GM19351 (cell line): ENCODE results near the gene FOLR1.

ENCODE experiments used
- ATAC-seq: cut with Tn5 transposase; IDR thresholded peaks from one replicate; pipeline ENCODE4 v1.9.1; 2021; ENCODE audit warnings: mild to moderate bottlenecking, moderate library complexity; ENCODE audit not compliant: unreplicated experiment

Gene FOLR1

DNA sequence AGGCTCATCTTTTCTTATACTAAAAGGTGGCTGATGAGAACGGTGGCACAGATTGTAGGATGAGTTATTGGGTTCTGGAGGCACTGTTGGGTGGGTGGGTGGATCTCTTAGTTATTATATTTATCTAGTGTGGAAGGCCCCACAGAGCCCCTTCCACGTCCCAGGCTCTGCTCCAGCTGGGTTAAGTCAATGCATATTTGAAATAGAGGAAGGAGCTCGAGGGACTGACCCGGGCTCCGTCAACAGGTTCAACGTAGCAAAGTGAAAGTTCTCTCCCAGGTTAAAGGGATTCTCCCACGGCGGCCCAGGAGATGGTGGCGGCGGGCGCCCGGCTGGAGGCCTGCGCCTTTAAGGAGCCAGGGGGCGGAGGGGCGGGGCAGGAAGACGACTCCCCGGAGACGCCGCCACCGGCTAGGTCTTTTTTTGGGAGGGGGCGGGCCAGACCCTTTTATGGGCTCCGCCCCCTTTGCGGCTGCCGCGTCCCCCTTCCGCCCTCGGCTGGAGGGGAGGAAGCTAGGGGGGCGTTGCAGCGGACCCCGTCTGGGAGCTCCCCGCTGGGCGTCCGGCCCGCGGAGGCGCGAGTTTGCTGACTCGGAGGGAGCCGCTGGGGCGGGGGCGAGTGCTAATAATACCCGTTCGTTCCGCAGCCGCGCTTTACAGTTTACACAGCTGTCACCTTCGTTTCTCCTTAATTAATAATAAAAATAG is 31.1 kb downstream of the FOLR1 start:
- peak; percentile 64 for ATAC-seq

DNA sequence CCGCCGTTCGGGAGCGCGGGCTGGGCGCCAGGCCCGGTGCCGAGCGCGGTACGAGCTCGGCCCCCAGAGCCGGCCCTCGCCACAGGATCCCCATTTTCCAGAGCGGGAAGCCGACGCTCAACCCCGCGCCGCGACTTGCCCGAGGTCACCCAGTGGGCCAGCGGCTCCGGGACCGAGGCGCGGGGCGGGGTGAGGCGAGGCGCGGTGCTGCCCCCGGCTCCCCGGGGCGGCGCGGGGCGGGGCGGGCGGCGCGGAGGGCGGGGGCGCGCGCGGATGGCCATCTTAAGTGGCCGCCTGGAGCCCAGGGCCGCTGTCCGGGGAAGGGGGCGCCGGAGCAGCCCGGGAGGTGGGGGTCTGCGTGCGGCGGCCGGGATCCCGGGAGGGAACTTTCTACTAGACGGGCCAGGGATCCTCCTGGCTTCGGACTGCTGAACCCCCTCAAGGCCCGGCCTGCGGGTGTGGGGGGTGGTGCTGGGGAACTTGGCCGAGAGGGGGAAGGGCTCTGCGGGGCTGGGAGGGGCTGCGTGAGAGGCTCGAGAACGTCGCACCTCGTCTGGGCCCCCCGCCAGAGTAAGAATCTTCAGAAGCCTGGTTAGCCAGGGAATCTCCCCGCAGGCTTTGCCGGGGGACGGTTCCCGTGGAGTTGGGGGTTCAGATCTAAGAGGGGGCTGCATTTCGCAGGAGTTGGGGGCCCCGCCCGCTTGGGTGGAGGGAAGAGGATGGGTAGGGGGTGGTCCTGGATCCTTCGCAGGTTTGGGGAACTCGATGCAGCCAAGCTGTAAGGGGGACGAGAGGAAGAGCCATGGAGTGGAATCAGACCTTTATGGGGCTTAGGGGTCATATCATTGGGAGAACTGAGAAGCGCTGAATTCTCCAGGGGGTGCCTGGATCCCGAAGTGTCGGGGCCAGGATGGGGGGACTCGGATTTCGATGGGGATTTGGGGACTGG is 31.9 kb downstream of the FOLR1 start:
- peak; percentile 42 for ATAC-seq

DNA sequence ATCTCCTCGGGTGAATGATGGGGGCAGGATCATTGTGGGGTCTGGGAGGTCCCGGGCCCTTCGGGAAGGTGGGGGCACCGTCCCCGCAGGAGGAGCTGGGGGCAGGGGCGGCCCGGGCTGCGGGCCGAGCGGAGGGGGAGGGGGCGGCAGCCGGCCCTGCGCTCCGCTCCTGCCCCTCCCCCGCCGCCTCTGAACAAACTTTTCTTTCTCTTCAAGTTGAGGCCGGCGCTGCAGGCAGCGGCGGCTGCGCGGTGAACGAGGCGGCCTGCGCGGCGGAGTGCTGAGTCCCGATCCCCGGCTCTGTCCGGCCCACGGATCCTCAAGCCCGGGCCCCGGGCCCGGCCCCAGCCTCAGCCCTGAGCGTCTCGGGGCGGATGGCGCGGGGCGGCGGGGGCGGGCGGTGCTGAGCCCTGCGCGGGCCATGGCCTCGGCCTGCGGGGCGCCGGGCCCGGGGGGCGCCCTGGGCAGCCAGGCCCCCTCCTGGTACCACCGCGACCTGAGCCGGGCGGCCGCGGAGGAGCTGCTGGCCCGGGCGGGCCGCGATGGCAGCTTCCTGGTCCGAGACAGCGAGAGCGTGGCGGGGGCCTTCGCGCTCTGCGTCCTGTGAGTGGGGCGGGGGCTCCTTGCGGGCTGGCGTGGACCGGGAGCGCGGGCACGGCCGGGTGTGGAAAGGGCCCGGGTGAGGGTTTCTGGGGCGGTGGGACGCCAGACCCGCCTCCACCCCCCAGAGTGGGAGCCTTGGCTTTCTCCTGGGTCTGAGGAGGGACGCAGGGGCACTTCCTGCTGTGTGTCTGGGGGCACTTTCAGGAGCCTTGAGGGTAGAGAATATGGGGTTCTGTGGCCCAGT is 32.8 kb downstream of the FOLR1 start, which contains the start of gene INPPL1:
TSS of gene INPPL1 (plus strand) at position 204 of the 847 bp plus-strand sequence. CDS start at position 422, 218 bp downstream.
- ATAC-seq: no peak

DNA sequence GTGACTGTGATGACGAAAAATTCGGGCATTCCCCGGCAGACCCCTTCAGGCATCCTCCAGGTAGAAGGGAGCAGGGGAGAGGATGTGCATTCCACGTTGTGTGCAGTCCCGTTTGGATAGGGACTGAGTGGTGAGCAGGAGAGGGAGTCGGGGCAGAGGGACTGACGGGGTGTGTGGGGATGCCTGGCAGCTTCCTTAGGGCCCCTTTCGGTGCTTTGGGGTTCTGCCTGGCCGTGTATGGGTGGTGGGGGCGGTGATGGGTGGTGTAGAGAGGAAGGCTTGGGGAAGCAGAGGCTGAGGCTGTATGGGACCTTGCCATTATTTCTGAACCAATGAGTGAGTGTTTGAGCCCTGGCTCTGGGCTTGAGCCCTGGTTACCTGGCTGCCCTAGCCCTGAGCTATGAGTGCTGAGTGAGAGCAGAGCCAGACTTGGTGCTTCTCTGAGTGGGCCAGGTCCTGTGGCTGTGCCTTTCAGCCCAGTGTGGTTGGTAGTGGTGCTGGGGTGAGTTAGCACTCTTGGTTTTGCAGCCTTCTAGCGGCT is 33.5 kb downstream of the FOLR1 start:
- ATAC-seq: no peak

DNA sequence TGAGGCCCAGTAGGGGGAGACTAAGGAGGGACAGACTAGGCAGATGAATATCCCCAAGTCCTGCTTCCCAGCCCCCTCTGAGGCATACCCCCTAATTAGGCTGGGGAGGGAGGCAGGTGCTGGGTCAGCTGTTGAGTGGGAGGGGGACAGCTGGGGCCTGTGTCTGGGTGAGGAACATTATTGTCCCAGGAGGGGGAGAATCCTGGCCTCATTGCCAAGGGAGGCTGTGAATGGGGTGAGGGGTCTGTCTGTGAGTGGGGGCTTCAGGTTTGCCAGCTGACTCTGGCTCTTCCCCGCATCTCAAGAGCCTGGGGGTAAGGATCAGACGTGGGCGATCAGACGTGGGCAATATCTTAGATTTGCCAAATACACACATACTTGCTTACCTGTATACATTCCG is 34.8 kb downstream of the FOLR1 start:
- no peak for ATAC-seq

DNA sequence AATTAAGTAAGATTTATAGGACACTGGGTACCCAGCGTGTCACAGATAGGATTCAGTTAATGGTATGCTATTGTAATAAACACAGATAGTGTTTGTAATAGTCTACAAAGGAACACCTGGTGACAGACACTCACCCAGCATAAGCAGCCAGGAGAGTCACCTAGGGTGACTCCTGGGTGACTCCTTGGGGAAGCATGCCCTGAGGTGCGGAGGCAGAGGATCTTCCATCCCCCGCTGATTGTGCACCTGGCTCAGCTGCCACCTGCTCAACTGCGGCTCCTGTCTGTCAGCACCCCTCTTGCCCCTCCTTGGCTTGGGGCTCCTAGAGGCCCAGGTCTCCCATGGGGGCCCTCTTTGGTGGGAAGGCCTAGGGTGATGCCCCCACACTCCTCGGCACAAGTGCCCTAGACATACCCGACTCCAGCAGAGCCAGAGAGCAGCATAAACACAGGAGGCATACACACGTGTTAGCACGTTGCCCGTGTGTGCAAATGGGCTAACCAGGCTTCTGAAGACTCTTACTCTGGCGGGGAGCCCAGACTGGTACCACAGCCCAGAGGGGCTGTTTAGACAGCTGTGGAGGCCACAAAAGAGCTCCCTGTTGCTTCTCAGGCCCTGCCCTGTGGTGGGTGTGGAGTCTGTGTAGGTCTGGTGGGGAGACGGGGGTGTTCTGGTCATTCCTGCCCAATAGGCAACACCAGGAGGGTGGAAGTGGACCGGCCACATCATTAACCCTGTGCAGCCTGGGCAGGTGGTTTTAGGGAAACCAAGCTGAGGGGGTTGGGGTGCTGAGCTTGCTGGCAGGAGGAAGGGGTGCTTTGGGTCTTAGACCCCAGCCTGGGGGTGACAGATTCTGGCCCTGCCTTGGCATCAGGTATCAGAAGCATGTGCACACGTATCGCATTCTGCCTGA is 35.6 kb downstream of the FOLR1 start:
- ATAC-seq: no peak

DNA sequence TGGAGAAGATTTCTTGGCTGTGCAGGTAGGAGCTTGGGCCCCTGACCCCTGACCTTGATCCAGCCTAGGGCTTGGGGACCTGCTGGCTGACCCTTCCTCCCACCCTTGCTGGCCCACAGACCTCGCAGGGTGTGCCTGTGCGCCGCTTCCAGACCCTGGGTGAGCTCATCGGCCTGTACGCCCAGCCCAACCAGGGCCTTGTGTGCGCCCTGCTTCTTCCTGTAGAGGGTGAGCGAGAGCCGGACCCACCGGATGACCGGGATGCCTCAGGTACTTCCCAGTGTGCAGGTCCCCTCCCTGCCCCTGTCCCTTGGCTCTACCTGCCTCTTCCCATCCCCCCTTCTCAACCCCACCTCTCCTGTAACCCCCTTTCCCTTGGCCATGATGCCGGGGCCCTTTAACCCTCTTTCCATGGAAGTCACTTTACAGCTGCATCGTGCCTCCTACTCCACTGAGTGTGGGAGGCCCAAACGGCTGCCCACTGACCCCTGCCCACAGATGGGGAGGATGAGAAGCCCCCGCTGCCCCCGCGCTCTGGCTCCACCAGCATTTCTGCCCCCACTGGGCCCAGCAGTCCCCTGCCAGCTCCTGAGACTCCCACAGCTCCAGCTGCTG is 36.4 kb downstream of the FOLR1 start:
- ATAC-seq: no peak

DNA sequence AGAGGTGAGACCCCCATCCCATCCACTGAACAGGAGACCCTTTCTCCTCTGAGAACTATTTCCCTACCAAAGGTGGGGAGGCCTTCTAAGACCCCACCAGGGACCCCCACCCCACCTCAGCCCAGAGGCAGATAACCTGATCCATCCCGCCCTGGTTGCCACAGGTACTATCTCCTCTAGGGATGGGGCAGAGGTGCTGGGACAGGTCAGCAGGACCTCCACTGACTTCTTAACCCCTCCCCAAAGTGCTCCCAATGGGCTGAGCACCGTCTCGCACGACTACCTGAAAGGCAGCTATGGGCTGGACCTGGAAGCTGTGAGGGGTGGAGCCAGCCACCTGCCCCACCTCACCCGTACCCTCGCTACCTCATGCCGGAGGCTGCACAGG is 36.9 kb downstream of the FOLR1 start:
- ATAC-seq: no peak

DNA sequence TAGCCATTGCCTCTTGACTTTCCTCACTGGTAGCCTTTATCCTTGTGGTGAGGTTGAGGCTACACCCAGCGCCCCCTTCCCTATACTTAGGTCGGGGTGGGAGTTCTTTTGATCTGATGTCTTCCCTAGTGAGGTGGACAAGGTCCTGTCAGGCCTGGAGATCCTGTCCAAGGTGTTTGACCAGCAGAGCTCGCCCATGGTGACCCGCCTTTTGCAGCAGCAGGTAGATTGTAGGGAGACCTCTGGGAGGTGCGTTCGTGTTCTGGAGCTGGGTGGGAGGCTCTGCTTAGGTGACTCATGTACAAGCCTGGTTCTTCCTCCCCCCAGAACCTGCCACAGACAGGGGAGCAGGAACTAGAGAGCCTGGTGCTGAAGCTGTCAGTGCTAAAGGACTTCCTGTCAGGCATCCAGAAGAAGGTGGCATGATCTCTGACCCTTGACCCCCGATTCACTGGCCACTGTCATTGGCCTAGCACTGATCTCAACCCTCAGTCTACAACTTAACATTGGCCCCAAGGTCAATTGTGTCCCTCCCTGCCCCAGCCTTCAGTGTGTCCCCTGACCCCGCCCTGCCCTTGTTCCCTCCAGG is 37.5 kb downstream of the FOLR1 start:
- no peak for ATAC-seq

DNA sequence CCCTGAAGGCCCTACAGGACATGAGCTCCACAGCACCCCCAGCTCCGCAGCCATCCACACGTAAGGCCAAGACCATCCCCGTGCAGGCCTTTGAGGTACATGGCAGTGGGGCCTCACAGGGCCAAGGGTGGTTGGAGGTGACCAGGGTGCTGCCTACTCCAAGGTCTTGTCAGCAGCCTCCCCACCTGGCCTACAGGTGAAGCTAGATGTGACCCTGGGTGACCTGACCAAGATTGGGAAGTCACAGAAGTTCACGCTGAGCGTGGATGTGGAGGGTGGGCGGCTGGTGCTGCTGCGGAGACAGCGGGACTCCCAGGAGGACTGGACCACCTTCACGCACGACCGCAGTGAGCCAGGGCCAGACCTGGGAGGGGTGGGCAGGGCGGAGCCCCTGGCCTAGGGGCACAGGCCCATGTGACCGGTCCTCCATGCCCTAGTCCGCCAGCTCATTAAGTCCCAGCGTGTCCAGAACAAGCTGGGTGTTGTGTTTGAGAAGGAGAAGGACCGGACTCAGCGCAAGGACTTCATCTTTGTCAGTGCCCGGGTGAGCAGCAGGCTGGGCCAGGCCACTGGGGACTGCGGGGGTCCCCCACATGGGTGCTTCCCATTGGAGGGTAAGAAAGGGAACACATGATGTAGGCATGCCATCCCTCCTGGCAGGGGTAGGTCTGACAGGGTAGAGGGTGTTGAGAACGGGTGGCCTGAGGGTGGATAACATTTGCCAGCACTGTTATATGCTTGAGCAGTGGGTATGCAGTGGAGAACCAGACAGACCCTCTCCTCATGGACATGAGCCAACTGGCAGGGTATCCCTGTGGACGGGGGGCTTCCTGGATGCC is 38.2 kb downstream of the FOLR1 start:
- ATAC-seq: no peak

DNA sequence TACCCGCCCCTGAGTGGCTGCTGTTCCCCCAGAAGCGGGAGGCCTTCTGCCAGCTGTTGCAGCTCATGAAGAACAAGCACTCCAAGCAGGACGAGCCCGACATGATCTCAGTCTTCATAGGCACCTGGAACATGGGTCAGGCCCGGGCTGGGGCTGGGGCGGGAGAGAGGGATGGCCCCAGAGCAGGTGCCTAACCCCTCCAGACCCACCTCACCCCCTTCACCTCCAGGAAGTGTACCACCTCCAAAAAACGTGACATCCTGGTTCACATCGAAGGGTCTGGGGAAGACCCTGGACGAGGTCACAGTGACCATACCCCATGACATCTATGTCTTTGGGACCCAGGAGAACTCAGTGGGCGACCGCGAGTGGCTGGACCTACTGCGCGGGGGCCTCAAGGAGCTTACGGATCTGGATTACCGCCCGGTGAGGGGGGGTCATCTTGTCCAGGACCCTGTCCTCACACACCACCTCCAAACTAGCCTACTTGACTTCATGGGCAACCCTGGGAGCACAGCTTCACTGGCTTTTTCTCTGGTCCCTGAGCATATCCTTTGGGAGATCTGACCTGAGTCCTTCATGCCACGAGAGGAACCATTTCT is 38.9 kb downstream of the FOLR1 start:
- ATAC-seq: no peak

DNA sequence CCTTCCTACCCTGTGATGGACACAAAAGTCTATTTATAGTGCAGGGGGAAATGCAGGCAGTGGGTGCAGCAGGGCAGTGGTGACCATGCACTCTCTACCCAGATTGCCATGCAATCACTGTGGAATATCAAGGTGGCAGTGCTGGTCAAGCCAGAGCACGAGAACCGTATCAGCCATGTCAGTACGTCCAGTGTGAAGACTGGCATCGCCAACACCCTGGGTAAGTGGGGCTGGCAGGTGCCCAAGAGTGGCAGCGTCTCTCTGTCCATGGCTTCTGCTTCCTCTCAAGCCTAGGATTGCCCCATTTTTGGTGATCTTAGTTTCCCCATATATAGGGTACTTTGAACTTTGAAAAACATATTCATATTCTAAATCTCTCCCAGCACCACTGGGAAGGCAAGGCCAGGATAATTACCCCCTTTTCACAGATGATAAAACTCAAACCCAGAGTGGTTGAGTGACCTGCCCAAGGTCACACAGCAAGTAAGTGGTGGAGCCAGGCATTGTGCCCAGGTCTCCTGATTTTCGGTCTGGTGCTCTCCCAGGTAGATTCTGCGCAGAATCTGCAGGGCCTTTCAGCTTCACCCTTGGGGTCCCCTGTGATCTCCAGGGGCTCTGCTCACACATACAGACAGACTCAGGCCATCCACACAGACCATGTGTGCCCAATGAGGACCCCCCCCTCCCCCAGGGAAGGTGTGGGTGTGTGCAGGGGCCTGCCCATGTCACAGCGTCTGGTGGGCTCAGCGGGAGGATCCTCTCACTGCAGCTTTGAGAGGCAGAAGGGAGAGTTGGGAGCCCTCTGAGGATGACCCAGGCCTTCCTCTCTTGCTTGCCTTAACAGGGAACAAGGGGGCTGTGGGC is 39.7 kb downstream of the FOLR1 start:
- no peak for ATAC-seq

DNA sequence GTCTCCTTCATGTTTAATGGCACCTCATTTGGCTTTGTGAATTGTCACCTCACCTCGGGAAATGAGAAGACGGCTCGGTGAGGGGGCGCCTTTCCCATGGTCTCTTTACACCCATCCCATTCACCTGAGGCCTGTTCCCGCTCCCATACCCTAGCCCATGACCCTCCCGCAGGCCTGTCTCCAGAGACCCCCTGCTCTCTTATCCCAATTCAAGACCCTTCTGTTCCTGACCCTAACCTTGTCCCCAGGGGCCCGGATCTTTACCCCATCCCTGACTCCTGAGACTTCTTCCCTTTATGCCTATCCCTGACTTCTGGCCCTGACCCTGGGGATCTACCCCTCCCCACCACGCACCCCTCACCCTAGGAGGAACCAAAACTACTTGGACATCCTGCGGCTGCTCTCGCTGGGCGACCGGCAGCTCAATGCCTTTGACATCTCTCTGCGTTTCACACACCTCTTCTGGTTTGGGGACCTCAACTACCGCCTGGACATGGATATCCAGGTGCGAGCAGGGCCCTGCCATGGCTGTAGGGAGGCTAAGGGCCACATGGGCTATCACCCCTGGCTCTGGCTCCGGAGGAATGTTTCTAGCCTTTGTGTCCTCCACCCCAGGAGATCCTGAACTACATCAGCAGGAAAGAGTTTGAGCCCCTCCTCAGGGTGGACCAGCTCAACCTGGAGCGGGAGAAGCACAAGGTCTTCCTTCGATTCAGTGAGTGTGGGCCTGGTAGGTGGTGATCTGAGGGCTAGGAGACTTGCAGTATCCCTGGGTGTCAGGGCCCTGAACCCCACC is 40.5 kb downstream of the FOLR1 start:
- ATAC-seq: no peak

DNA sequence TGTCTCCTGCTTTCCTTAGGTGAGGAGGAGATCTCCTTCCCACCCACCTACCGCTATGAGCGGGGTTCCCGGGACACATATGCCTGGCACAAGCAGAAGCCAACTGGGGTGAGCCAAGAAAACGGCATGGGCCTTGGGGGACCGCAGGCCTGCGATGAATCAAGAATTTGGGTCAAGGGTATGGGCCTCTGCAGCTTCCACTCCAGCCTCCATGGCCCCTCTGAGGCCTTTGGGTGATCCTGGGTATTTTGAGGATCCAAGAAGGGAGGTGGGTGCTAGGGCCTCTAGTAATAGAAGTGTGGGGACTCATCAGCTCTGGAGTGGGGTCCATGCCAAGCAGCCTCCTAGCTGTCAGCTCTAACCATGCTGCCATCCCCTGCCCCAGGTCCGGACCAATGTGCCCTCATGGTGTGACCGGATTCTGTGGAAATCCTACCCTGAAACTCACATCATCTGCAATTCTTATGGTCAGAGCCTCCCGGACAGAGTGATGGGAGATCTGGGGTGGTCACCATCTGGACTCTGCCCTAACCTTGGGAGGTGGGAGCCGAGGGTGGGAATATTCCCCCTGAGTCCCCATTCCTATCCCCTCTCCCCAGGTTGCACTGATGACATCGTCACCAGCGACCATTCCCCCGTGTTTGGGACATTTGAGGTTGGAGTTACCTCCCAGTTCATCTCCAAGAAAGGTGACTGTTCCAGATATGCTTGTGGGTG is 41.3 kb downstream of the FOLR1 start:
- ATAC-seq: no peak

DNA sequence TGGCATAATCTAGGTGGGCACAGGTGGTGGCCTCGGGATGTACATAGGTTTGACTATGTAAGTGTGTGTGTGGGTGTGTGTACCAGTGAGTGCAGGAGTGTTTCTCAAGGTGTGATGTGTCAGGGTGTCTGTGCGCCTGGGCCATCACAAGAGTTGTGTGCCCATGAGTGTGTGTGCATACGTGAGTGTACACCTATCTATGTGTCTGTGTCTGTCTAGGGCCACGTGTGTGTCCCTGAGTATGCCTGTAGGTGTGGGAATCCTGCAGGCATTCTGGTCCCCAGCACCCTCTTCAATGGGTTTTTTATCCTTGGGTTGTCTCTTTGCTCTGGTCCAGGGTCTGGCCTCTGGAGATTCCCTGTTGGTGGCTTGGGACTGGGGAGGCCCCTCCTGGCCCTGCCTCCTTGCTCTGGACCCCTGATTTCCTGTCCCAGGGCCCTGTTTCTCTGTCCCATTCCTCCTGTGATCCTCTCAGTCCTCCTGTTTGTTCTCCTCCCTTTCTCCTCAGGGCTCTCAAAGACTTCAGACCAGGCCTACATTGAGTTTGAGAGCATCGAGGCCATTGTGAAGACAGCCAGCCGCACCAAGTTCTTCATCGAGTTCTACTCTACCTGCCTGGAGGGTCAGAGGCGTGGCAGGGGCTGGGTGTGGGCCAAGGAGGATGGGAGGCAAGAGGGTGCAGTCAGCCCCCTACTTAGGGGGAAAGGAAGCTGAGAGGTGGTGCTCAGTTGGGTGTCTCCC is 42.0 kb downstream of the FOLR1 start:
- ATAC-seq: no peak
